ENCODE results near the gene APBB2. TPM values are rescaled to one million over a fixed set of nuclear protein-coding genes. Genes with fewer than 3 reads are reported as not detected.
A peak's percentile ranks its signal among the peaks of the same experiment; 100 is the strongest.

APBB2 gene
- total RNA-seq, 2 donors from 2014 or later = 37.3 to 75.3 TPM

GRCh38 chr4:40897557-40898203 lies 316.7 kb downstream of the APBB2 start:
- peaks cover 5% of the 10 kb centered on the region for H3K36me3 ChIP-seq
- no peaks in the 10 kb centered on the region for H3K9me3 ChIP-seq
- TF ChIP-seq, protein P1, sequence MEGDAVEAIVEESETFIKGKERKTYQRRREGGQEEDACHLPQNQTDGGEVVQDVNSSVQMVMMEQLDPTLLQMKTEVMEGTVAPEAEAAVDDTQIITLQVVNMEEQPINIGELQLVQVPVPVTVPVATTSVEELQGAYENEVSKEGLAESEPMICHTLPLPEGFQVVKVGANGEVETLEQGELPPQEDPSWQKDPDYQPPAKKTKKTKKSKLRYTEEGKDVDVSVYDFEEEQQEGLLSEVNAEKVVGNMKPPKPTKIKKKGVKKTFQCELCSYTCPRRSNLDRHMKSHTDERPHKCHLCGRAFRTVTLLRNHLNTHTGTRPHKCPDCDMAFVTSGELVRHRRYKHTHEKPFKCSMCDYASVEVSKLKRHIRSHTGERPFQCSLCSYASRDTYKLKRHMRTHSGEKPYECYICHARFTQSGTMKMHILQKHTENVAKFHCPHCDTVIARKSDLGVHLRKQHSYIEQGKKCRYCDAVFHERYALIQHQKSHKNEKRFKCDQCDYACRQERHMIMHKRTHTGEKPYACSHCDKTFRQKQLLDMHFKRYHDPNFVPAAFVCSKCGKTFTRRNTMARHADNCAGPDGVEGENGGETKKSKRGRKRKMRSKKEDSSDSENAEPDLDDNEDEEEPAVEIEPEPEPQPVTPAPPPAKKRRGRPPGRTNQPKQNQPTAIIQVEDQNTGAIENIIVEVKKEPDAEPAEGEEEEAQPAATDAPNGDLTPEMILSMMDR (IDR thresholded peaks at IDR 0.05) = peak; percentile 73 to 85
- peaks cover 0 to 20% of the 10 kb centered on the region in 2 donors for H3K4me1 ChIP-seq
- H3K4me3 ChIP-seq = no peak overlapping the region
- no peaks in the 10 kb centered on the region for H3K27me3 ChIP-seq
- peak; percentile 74 for DNase-seq (ENCODE audit: low spot score)
- H3K27ac ChIP-seq = peak overlapping the region; percentile 1 to 3

GRCh38 chr4:40890764-40891163 lies 323.6 kb downstream of the APBB2 start:
- no peak overlapping the region for H3K27ac ChIP-seq
- H3K36me3 ChIP-seq = peaks cover 15% of the 10 kb centered on the region
- H3K27me3 ChIP-seq = no peaks in the 10 kb centered on the region
- H3K4me3 ChIP-seq = no peak overlapping the region
- DNase-seq (ENCODE audit: low spot score) = no peak
- no peaks in the 10 kb centered on the region for H3K4me1 ChIP-seq
- TF ChIP-seq, protein P1 (IDR thresholded peaks at IDR 0.05) = no peak
- H3K9me3 ChIP-seq = no peaks in the 10 kb centered on the region

DNA sequence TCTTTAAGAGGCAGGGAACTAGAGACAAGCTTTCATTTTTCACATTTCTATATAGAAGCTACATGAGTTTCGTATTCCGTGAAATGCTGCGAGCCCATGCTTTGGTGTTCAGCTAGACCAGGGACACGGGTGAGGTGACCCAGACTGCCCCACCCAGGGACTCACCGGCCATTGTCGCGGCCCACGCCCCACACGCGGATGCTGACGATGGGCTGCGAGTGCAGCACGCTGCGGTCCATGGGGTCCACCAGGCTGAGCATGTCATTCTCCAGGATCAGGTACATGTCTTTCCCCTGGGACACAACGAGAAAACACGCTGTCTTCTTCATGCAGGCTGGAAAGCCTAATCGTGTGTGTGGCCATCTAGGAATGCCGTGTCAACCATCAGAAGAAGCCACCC lies 324.1 kb downstream of the APBB2 start:
- H3K4me3 ChIP-seq = no peak overlapping the region
- H3K27ac ChIP-seq = no peak overlapping the region
- H3K36me3 ChIP-seq = peaks cover 15% of the 10 kb centered on the region
- H3K9me3 ChIP-seq = no peaks in the 10 kb centered on the region
- H3K27me3 ChIP-seq = no peaks in the 10 kb centered on the region
- no peak for DNase-seq (ENCODE audit: low spot score)
- no peaks in the 10 kb centered on the region for H3K4me1 ChIP-seq
- TF ChIP-seq, protein P1 (IDR thresholded peaks at IDR 0.05) = no peak

GRCh38 chr4:40888933-40889332 lies 325.4 kb downstream of the APBB2 start:
- TF ChIP-seq, protein P1 (IDR thresholded peaks at IDR 0.05) = no peak
- Histone ChIP-seq H3K4me1 (no peaks in the 10 kb centered on the region), H3K9me3 (no peaks in the 10 kb centered on the region), H3K27me3 (no peaks in the 10 kb centered on the region), H3K27ac (no peak overlapping the region), H3K36me3 (peaks cover 15% of the 10 kb centered on the region), H3K4me3 (no peak overlapping the region)
- DNase-seq (ENCODE audit: low spot score) = no peak

GRCh38 chr4:40887764-40888131 lies 326.6 kb downstream of the APBB2 start:
- Histone ChIP-seq H3K9me3 (no peaks in the 10 kb centered on the region), H3K36me3 (peaks cover 10% of the 10 kb centered on the region), H3K27ac (no peak overlapping the region), H3K4me3 (no peak overlapping the region), H3K4me1 (no peaks in the 10 kb centered on the region), H3K27me3 (no peaks in the 10 kb centered on the region)
- TF ChIP-seq, protein P1 (IDR thresholded peaks at IDR 0.05) = no peak
- no peak for DNase-seq (ENCODE audit: low spot score)

Measured in right atrium auricular region (tissue), 2 donors.